GM18873 (cell line): ENCODE measurements around the gene DNM1.
"Not testable (repeated sequence)": the region's sequence is repeated elsewhere in the genome, so short reads cannot be mapped to it uniquely, and the experiment has no call there.

Experiments used
- ATAC-seq: cut with Tn5 transposase; IDR thresholded peaks from one replicate; pipeline ENCODE4 v1.9.1; 2021; ENCODE audit warnings: mild to moderate bottlenecking, moderate library complexity, moderate number of reproducible peaks; ENCODE audit not compliant: unreplicated experiment, low FRiP score

Gene DNM1

GRCh38 chr9:128175726-128176125 is 27.5 kb upstream of the DNM1 start:
- ATAC-seq = no peak

GRCh38 chr9:128178806-128179431 is 24.3 kb upstream of the DNM1 start:
- ATAC-seq = no peak

GRCh38 chr9:128180001-128180400 is 23.2 kb upstream of the DNM1 start:
- ATAC-seq = no peak

GRCh38 chr9:128180447-128180846 is 22.7 kb upstream of the DNM1 start:
- ATAC-seq = no peak

- not testable (repeated sequence) for ATAC-seq
Observed at GRCh38 chr9:128181480-128181879, 21.7 kb upstream of the DNM1 start.

GRCh38 chr9:128182893-128183588 is 20.1 kb upstream of the DNM1 start:
- no peak for ATAC-seq

GRCh38 chr9:128185979-128186965 is 16.9 kb upstream of the DNM1 start:
- ATAC-seq = no peak

- ATAC-seq = no peak
Observed at GRCh38 chr9:128187361-128187760, 15.8 kb upstream of the DNM1 start.

GRCh38 chr9:128188209-128188608 is 15.0 kb upstream of the DNM1 start:
- no peak for ATAC-seq

- ATAC-seq = no peak
Observed at GRCh38 chr9:128190013-128190412, 13.2 kb upstream of the DNM1 start.

GRCh38 chr9:128190516-128191405 is 12.4 kb upstream of the DNM1 start:
- ATAC-seq = no peak

- no peak for ATAC-seq
Observed at GRCh38 chr9:128191406-128192046, 11.7 kb upstream of the DNM1 start, which contains the start of gene CIZ1. Gene CIZ1, minus strand, starts transcription at chr9:128191572. Its CDS starts 715 bp downstream, at chr9:128190857.

- ATAC-seq = no peak
Observed at GRCh38 chr9:128192601-128193371, 10.4 kb upstream of the DNM1 start.

- ATAC-seq = no peak
Observed at GRCh38 chr9:128193469-128194096, 9.6 kb upstream of the DNM1 start.

- ATAC-seq = no peak
Observed at GRCh38 chr9:128201441-128202369, 1.5 kb upstream of the DNM1 start.

GRCh38 chr9:128202648-128203023 is 543 bp upstream of the DNM1 start:
- ATAC-seq = no peak
